Ovary (tissue), 3 donors: ENCODE results near the gene WWTR1.

Source experiments
- EP300 ChIP-seq: sonication (generic); formaldehyde crosslinking; IDR thresholded peaks from one replicate; pipeline ENCODE4 v1.6.1; 2017; ENCODE audit warnings: antibody characterized with exemption
- POLR2A ChIP-seq: fragments of 450-650 bp; IDR thresholded peaks from one replicate; pipeline ENCODE4 v1.6.1; 2017; ENCODE audit warnings: antibody characterized with exemption, mild to moderate bottlenecking, moderate library complexity
- TF ChIP-seq, protein P1 (sequence below), 3 donors: fragments of 450-650 bp in 2 of 3; fragments of 200-600 bp in 1 of 3; IDR thresholded peaks; one replicate each; pipeline versions ENCODE4 v1.5.1 to v1.8.0; 2016 to 2022; ENCODE audit warnings: antibody characterized with exemption in 3 of 3, mild to moderate bottlenecking in 1 of 3
- donor health status: DM: no; HTN: no; CAD: no.

DNA sequence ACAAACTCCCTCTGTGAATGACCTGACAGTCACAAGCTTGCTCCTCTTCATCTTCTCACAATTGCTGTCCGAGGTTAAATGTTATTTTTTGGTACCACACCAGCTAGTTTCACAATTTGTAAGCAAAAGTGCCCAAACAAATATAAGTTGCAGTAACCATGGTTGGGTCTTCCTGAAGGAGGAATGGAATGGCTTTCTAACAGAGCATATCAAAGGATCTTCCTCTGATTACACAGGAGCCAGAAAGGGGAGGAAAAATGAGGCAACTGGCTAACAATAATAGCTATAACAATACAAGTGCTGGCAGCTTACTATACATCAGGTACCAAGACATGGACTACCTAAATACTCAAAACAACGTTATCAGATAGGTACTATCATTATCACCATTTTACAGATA lies 90.4 kb downstream of the WWTR1 start:
- TF ChIP-seq POLR2A (no peak), EP300 (no peak)
- TF ChIP-seq, protein P1, sequence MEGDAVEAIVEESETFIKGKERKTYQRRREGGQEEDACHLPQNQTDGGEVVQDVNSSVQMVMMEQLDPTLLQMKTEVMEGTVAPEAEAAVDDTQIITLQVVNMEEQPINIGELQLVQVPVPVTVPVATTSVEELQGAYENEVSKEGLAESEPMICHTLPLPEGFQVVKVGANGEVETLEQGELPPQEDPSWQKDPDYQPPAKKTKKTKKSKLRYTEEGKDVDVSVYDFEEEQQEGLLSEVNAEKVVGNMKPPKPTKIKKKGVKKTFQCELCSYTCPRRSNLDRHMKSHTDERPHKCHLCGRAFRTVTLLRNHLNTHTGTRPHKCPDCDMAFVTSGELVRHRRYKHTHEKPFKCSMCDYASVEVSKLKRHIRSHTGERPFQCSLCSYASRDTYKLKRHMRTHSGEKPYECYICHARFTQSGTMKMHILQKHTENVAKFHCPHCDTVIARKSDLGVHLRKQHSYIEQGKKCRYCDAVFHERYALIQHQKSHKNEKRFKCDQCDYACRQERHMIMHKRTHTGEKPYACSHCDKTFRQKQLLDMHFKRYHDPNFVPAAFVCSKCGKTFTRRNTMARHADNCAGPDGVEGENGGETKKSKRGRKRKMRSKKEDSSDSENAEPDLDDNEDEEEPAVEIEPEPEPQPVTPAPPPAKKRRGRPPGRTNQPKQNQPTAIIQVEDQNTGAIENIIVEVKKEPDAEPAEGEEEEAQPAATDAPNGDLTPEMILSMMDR (IDR thresholded peaks at IDR 0.05) = no peak
